Mucosa of rectum (tissue), 2 donors: Measurements from ENCODE around the gene MRPS6.

Experiments used
- H3K27ac ChIP-seq, 2 donors: one replicate each; pipeline ENCODE4 v1.7.0; 2013; ENCODE audit warnings: inconsistent platforms in 2 of 2, low read depth in 2 of 2, low read length in 2 of 2
- H3K27me3 ChIP-seq, 2 donors: one replicate each; pipeline ENCODE4 v1.7.0; 2013; ENCODE audit warnings: low read length in 2 of 2; ENCODE audit not compliant: control insufficient read depth in 2 of 2, insufficient read depth in 2 of 2
- H3K36me3 ChIP-seq, 2 donors: one replicate each; pipeline ENCODE4 v1.7.0; 2013; ENCODE audit warnings: low read length in 2 of 2; ENCODE audit not compliant: control insufficient read depth in 2 of 2, insufficient read depth in 2 of 2
- H3K4me1 ChIP-seq, 2 donors: one replicate each; pipeline ENCODE4 v1.7.0; 2013; ENCODE audit warnings: low read length in 2 of 2, mild to moderate bottlenecking in 1 of 2; ENCODE audit not compliant: control insufficient read depth in 2 of 2, insufficient read depth in 2 of 2
- H3K4me3 ChIP-seq, 2 donors: one replicate each; pipeline ENCODE4 v1.7.0; 2013; ENCODE audit warnings: low read length in 2 of 2
- H3K9ac ChIP-seq, 2 donors: one replicate each; pipeline ENCODE4 v1.7.0; 2013; ENCODE audit warnings: low read length in 2 of 2, low read depth in 1 of 2, mild to moderate bottlenecking in 1 of 2
- H3K9me3 ChIP-seq, 2 donors: one replicate each; pipeline ENCODE4 v1.7.0; 2013; ENCODE audit warnings: low read length in 2 of 2; ENCODE audit not compliant: control insufficient read depth in 2 of 2
- donor health status: healthy.
- donor health status: Normal muscosa, but diverticular disease.

Gene MRPS6

GRCh38 chr21:34183331-34183928, 110.1 kb downstream of the MRPS6 start:
- no peak overlapping the region for H3K27ac ChIP-seq
- no peaks in the 10 kb centered on the region for H3K9me3 ChIP-seq
- no peak overlapping the region for H3K9ac ChIP-seq
- no peak overlapping the region for H3K4me3 ChIP-seq
- H3K27me3 ChIP-seq: no peaks in the 10 kb centered on the region
- no peaks in the 10 kb centered on the region for H3K36me3 ChIP-seq
- no peaks in the 10 kb centered on the region for H3K4me1 ChIP-seq

- no peaks in the 10 kb centered on the region for H3K36me3 ChIP-seq
- H3K9me3 ChIP-seq: no peaks in the 10 kb centered on the region
- H3K27me3 ChIP-seq: no peaks in the 10 kb centered on the region
- no peak overlapping the region for H3K9ac ChIP-seq
- H3K4me1 ChIP-seq: no peaks in the 10 kb centered on the region
- no peak overlapping the region for H3K4me3 ChIP-seq
- H3K27ac ChIP-seq: no peak overlapping the region
Observed at GRCh38 chr21:34184232-34184631, 110.9 kb downstream of the MRPS6 start.

- Histone ChIP-seq H3K9me3 (no peaks in the 10 kb centered on the region), H3K4me3 (no peak overlapping the region), H3K27me3 (no peaks in the 10 kb centered on the region), H3K27ac (no peak overlapping the region), H3K9ac (no peak overlapping the region), H3K4me1 (no peaks in the 10 kb centered on the region), H3K36me3 (no peaks in the 10 kb centered on the region)
Observed at GRCh38 chr21:34185026-34185750, 111.8 kb downstream of the MRPS6 start.

GRCh38 chr21:34186109-34186719, 112.8 kb downstream of the MRPS6 start:
- no peak overlapping the region for H3K4me3 ChIP-seq
- no peak overlapping the region for H3K9ac ChIP-seq
- H3K9me3 ChIP-seq: no peaks in the 10 kb centered on the region
- H3K4me1 ChIP-seq: no peaks in the 10 kb centered on the region
- H3K27ac ChIP-seq: no peak overlapping the region
- no peaks in the 10 kb centered on the region for H3K27me3 ChIP-seq
- no peaks in the 10 kb centered on the region for H3K36me3 ChIP-seq

GRCh38 chr21:34187935-34188334, 114.6 kb downstream of the MRPS6 start:
- no peaks in the 10 kb centered on the region for H3K9me3 ChIP-seq
- H3K36me3 ChIP-seq: no peaks in the 10 kb centered on the region
- no peaks in the 10 kb centered on the region for H3K4me1 ChIP-seq
- H3K9ac ChIP-seq: no peak overlapping the region
- H3K4me3 ChIP-seq: no peak overlapping the region
- H3K27ac ChIP-seq: no peak overlapping the region
- no peaks in the 10 kb centered on the region for H3K27me3 ChIP-seq

- no peak overlapping the region for H3K27ac ChIP-seq
- H3K4me1 ChIP-seq: no peaks in the 10 kb centered on the region
Observed at GRCh38 chr21:34189506-34189905, 116.1 kb downstream of the MRPS6 start.

GRCh38 chr21:34190576-34191321, 117.4 kb downstream of the MRPS6 start:
- Histone ChIP-seq H3K9me3 (no peaks in the 10 kb centered on the region), H3K27me3 (no peaks in the 10 kb centered on the region), H3K27ac (no peak overlapping the region), H3K4me3 (no peak overlapping the region), H3K9ac (no peak overlapping the region), H3K4me1 (no peaks in the 10 kb centered on the region), H3K36me3 (no peaks in the 10 kb centered on the region)

More at GRCh38 chr21:34189506-34189905, 116.1 kb downstream of the MRPS6 start:
- H3K4me3 ChIP-seq: no peak overlapping the region
- H3K9me3 ChIP-seq: no peaks in the 10 kb centered on the region
- no peaks in the 10 kb centered on the region for H3K27me3 ChIP-seq
- no peak overlapping the region for H3K9ac ChIP-seq
- H3K36me3 ChIP-seq: no peaks in the 10 kb centered on the region

GRCh38 chr21:34191876-34192275, 118.5 kb downstream of the MRPS6 start:
- Histone ChIP-seq H3K9me3 (no peaks in the 10 kb centered on the region), H3K9ac (no peak overlapping the region), H3K27ac (no peak overlapping the region), H3K27me3 (no peaks in the 10 kb centered on the region), H3K4me1 (no peaks in the 10 kb centered on the region), H3K4me3 (no peak overlapping the region), H3K36me3 (no peaks in the 10 kb centered on the region)
